OCI-LY3 (cell line): ENCODE results near the gene TENT5C.

ENCODE experiments used
- CTCF ChIP-seq: fragments of 200-600, 300-600 bp; sonication (generic); IDR thresholded peaks from 2 replicates; pipeline ENCODE4 v1.5.1; 2014; ENCODE audit warnings: antibody characterized with exemption, low read length, low read depth
- EZH2phosphoT487 ChIP-seq: fragments of 200-600 bp; shearing (Covaris generic); IDR thresholded peaks from 2 replicates; pipeline ENCODE4 v1.6.1; 2018; ENCODE audit warnings: antibody characterized with exemption, mixed run types, low read depth

DNA sequence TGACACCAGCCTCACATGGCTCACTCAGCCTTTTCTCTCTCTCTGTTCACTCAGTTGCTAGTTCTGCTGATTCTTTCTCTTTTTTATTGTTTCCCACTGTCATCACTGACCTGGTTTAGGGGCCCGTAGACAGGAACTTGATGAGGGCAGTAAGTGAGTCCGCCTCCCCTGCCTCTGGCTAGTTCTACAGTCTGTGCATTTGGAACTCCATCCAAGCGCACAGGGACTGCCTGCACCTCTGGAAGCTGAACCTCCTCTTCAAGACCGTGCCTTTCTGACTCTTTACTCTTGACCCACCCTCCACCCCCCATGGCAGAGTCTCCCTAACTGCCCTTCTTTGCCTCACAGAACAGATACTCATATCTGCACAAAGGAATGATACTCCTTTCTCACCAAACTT is 4.2 kb downstream of the TENT5C start:
- no peak for TF ChIP-seq CTCF
- TF ChIP-seq EZH2phosphoT487: no peak
